ENCODE results near the gene WNT8B.

The WNT8B gene

DNA sequence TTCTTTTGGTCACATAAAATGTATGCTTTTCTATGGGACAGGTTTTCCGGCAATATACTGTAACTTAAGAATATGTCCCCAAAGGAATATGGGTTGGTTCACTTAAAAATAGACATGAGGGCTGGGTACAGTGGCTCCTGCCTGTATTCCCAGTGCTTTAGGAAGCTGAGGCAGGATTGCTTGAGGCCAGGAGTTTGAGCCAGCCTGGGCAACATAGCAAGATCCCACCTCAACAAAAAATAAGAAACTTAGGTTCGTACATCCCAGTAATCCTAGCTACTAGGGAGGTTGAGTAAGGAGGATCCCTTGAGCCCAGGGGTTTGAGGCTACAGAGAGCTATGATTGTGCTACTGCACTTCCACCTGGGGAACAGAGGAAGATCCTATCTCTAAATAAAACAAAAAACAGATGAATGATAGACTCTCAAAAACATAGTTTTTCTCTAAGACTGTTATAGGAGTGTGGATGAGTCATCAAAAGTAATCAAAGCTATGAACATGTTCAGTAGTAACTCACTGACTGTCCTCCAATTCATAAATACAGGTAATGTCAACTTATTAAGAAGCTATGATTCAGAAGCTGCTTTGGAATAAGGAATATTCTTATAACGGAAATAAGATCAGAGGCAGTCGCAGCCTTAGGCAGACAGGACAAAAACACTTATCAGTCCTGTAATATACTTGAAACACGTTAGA, 59.4 kb downstream of the WNT8B start:
- no peak for DNase-seq

DNA sequence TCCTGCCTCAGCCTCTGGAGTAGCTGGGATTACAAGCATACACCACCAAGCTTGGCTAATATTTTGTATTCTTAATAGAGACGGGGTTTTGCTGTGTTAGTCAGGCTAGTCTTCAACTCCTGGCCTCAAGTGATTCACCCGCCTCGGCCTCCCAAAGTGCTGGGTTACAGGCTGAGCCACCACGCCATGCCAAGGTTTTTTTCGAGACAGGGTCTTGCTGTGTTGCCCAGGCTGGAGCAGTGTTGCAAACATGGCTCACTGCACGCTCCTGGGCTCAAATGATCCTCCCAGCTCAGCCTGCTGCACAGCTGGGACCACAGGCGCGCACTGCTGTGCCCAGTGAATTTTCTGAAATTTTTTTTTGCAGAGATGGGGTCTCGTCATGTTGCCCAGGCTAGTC, 60.1 kb downstream of the WNT8B start:
- no peak for DNase-seq

DNA sequence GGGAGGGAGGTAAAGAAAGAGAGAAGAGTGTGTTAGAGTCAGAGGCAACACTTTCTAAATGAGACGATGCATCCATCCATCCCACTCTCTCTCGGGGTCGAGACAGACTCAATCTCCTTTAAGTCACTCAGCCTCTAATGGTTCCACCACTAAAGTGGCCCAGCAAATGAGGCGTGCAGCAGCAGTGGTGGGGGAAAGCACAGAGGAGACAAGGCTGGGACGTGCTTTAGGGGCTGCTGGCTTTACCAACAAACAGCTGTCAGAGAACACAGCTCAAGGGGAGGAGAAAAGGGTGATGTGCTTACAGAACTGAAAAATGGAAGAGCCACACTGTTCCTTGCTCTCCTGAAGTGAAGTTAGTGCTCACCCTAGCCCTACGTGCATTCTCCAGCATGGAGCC, 61.4 kb downstream of the WNT8B start:
- no peak for DNase-seq

DNA sequence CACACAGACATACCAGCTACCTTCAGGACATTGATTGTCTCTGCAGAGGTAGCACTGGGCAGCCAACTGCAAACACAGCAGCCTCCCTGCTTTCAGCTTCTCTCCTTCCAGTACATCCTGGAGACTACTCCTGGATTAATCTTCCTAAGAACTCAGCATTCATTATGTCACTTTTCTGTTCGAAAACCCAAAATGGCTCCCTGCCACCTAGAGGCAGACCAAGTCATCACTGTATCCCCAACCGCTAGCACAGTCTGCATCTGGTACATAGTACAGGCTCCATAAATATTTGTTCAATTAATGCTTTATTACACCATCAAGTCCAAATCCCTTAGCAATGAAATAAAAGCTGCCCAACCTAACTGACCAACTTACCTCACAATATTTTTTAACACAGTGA, 61.8 kb downstream of the WNT8B start:
- no peak for DNase-seq

DNA sequence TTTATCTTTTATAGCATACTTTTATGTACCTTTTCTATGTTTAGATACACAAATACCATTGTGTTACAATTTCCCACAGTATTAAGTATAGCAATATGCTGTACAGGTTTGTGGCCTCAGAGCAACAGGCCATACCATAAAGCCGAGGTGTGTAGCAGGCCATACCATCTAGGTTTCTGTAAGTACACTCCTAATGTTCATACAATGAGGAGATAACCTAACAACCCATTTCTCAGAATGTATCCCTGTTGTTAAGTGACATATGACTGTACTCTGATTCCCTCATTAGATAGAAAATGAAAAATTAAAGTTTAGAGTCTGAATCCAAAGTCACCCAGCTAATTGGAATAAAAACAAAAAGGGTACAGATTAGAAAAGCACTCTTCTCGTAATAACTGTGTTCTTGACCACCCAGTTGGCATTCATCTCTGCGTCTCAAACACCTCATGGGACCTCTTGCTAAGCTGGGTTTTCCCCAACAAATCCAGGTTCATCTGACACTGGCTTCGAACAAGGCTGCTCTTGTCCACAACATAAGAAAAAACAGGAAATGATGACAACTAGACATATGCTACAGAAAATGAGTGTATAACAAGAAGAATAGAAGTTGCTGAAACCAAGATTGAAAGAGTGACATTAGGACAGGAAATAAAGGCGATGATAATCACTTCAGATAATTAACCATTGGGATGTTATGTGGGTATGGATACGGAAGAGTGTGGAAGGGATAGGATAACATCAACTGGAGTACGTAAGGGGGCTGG, 65.5 kb downstream of the WNT8B start:
- no peak for DNase-seq

DNA sequence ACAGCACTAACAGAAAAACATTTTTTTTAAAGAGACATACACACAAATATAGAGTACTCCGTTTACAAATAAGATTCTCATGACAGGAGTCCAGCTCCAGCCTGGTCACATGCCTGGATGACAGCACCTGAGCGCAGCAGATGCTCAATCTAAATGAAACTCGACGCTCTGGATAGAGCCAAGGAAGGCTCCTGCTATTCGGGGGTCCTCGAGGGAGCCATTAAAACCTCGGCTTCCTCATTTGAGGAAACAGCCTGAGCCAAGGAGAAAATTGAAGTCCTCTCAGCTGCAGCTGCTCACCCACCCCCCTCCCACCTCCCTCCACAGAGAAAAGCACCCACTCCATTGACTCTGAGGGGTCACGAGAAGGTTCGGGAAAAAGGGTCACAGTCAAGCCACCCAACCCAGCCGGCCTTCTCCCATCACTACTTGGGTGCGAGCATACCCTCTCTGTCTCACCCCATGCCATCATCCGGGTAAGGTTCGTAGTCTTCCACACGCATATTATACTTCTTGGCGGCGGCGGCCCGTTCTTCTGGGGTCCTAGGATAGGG, 66.2 kb downstream of the WNT8B start:
- DNase-seq: no peak

DNA sequence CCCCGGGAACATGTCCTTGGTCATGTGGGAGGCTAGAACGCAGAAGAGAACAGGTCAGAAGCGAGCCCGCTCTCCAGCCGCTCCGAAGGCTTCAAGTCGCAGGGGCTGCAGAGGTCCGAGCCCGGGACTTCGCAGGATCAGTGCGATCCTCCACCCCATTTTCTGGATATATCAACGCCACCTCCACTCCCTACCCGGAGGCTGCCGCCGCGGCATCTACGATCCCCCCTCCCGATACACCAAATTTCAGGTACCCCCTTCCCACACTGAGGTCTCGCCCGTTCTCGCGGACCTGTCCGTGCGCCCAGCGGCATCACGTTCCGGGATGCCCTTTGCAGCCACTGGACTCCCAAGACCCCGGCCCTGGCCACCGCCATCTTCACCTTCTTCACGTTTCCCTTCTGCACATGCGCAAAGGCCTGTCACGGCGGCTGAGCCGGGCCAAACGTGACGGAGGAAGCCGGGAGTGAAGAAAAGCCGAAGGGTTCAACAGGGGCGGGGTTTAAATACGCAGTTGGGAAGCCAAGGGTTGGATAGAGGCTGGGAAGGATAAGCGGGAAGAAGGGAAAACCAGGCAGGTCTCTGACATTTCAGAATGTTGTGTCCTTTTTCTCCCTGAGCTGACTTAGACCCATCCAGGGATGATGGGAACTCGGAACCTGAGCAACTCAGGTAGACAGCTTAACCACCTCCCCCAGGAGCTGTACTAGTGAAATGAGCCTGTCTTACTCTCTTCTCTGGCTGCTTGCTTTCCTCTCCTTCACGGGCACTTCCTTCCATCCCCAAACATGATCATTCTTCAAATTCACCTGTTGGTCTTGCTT, 66.9 kb downstream of the WNT8B start, which contains the start of gene NDUFB8:
Gene NDUFB8 (minus strand): TSS at position 397 of the 824 bp plus-strand sequence. CDS start 20 bp downstream, at position 377.
- peak; percentile 80 for DNase-seq

DNA sequence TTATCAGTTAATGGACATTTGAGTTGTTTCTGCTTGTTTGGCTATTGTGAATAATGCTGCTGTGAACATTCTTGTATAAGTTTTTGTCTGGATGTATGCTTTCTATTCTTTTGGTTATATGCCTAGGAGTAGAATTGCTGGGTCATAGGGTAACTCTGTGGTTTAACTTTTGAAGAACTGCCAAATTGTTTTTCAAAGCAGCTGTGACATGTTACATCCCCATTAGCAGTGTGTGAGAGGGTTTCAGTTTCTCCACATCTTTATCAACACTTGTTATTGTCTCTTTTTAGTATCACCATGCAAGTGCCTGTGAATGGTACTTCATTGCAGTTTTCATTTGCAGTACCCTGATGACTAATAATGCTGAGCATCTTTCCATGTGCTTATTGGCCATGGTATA, 69.0 kb downstream of the WNT8B start:
- no peak for DNase-seq
